ENCODE results near the gene GRPEL1. TPM values are rescaled to one million over a fixed set of nuclear protein-coding genes. Genes with fewer than 3 reads are reported as not detected.

The GRPEL1 gene
- total and polyA plus RNA-seq, 2 of the 13 experiments (the other 11 are each of a cell fraction or from before 2014, with no cell fraction given) = 32.3 to 141 TPM

DNA sequence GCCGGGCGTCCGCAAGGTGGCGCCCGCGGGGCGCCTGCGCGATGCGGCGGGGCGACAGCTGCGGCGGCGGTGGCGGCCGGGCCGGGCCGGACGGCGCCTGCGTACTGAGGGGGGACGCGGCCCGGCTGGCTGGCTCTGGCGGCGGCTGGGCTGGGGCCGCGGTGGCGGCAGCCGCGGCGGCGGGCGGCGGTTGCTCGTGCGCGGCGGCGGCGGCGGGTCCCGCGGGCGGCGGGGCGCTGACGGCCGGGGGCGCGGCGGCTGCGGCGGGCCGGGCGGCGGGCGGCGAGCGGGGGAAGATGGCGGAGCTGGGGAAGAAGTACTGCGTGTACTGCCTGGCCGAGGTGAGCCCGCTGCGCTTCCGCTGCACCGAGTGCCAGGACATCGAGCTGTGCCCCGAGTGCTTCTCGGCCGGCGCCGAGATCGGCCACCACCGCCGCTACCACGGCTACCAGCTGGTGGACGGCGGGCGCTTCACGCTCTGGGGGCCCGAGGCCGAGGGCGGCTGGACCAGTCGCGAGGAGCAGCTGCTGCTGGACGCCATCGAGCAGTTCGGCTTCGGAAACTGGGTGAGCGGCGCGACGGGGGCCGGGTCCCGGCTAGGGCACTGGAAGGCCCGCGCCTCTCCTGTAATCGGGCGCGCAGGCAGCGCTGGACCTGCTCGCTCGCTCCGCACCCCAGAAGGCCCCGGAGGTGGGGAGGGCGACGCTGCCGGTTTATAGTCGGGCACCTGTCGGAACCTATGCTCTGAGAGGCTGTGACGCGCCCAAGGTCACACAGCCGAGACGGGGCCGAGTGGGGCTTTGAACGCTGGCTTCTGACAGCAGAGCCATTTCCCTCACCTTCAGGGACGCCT, 24.4 kb downstream of the GRPEL1 start, which contains the start of gene TADA2B (continued):
- TF ChIP-seq CENPX (CRISPR knock-in tag; IDR thresholded peaks at IDR 0.05) (no peak), ZC3H13 (CRISPR knock-in tag; IDR thresholded peaks at IDR 0.05) (no peak), FOSL1 (CRISPR knock-in tag; IDR thresholded peaks at IDR 0.05; ENCODE audit: borderline replicate concordance) (no peak), IKZF1 (IDR thresholded peaks at IDR 0.05) (no peak), KLF6 (CRISPR knock-in tag; IDR thresholded peaks at IDR 0.05) (0 out of 2 replicates have a peak, but pooled peaks have one; percentile 30), MXD4 (CRISPR knock-in tag; IDR thresholded peaks at IDR 0.05) (no peak), SALL1 (CRISPR knock-in tag; IDR thresholded peaks at IDR 0.05) (no peak; the same call in 1 of the 2 replicates), HNF4G (IDR thresholded peaks at IDR 0.05; ENCODE audit: borderline replicate concordance, low read depth, low read length) (no peak), HNF4G (CRISPR knock-in tag; IDR thresholded peaks at IDR 0.05; ENCODE audit: borderline replicate concordance, low read depth) (no peak), NR2F2 (IDR thresholded peaks at IDR 0.05; ENCODE audit: borderline replicate concordance, low read depth) (no peak), SRSF4 (IDR thresholded peaks at IDR 0.05; ENCODE audit: low read depth, low read length, poor library complexity, severe bottlenecking) (no peak), ZNF12 (CRISPR knock-in tag; IDR thresholded peaks at IDR 0.05) (no peak), MAZ (IDR thresholded peaks at IDR 0.05; ENCODE audit: borderline replicate concordance, low read depth, low read length) (no peak), MAZ (CRISPR knock-in tag; IDR thresholded peaks at IDR 0.05; ENCODE audit: low read depth) (peak; percentile 54; the same call in 1 of the 2 replicates), TMF1 (CRISPR knock-in tag; IDR thresholded peaks at IDR 0.05; ENCODE audit: low read depth) (no peak)
- TF ChIP-seq, protein P1, sequence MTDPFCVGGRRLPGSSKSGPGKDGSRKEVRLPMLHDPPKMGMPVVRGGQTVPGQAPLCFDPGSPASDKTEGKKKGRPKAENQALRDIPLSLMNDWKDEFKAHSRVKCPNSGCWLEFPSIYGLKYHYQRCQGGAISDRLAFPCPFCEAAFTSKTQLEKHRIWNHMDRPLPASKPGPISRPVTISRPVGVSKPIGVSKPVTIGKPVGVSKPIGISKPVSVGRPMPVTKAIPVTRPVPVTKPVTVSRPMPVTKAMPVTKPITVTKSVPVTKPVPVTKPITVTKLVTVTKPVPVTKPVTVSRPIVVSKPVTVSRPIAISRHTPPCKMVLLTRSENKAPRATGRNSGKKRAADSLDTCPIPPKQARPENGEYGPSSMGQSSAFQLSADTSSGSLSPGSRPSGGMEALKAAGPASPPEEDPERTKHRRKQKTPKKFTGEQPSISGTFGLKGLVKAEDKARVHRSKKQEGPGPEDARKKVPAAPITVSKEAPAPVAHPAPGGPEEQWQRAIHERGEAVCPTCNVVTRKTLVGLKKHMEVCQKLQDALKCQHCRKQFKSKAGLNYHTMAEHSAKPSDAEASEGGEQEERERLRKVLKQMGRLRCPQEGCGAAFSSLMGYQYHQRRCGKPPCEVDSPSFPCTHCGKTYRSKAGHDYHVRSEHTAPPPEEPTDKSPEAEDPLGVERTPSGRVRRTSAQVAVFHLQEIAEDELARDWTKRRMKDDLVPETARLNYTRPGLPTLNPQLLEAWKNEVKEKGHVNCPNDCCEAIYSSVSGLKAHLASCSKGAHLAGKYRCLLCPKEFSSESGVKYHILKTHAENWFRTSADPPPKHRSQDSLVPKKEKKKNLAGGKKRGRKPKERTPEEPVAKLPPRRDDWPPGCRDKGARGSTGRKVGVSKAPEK (CRISPR knock-in tag; IDR thresholded peaks at IDR 0.05; ENCODE audit: borderline replicate concordance) = no peak
- TF ChIP-seq, protein P2, sequence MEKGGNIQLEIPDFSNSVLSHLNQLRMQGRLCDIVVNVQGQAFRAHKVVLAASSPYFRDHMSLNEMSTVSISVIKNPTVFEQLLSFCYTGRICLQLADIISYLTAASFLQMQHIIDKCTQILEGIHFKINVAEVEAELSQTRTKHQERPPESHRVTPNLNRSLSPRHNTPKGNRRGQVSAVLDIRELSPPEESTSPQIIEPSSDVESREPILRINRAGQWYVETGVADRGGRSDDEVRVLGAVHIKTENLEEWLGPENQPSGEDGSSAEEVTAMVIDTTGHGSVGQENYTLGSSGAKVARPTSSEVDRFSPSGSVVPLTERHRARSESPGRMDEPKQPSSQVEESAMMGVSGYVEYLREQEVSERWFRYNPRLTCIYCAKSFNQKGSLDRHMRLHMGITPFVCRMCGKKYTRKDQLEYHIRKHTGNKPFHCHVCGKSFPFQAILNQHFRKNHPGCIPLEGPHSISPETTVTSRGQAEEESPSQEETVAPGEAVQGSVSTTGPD (CRISPR knock-in tag; IDR thresholded peaks at IDR 0.05) = no peak
- TF ChIP-seq, protein P3, sequence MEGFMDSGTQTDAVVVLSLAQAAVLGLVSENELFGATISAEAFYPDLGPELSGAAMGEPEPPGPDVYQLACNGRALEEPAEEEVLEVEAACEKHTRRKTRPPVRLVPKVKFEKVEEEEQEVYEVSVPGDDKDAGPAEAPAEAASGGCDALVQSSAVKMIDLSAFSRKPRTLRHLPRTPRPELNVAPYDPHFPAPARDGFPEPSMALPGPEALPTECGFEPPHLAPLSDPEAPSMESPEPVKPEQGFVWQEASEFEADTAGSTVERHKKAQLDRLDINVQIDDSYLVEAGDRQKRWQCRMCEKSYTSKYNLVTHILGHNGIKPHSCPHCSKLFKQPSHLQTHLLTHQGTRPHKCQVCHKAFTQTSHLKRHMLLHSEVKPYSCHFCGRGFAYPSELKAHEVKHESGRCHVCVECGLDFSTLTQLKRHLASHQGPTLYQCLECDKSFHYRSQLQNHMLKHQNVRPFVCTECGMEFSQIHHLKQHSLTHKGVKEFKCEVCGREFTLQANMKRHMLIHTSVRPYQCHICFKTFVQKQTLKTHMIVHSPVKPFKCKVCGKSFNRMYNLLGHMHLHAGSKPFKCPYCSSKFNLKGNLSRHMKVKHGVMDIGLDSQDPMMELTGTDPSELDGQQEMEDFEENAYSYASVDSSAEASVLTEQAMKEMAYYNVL (CRISPR knock-in tag; IDR thresholded peaks at IDR 0.05; ENCODE audit: borderline replicate concordance) = no peak
- TF ChIP-seq, protein P4, sequence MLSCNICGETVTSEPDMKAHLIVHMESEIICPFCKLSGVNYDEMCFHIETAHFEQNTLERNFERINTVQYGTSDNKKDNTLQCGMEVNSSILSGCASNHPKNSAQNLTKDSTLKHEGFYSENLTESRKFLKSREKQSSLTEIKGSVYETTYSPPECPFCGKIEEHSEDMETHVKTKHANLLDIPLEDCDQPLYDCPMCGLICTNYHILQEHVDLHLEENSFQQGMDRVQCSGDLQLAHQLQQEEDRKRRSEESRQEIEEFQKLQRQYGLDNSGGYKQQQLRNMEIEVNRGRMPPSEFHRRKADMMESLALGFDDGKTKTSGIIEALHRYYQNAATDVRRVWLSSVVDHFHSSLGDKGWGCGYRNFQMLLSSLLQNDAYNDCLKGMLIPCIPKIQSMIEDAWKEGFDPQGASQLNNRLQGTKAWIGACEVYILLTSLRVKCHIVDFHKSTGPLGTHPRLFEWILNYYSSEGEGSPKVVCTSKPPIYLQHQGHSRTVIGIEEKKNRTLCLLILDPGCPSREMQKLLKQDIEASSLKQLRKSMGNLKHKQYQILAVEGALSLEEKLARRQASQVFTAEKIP (CRISPR knock-in tag; IDR thresholded peaks at IDR 0.05; ENCODE audit: borderline replicate concordance) = no peak
- TF ChIP-seq, protein P5, sequence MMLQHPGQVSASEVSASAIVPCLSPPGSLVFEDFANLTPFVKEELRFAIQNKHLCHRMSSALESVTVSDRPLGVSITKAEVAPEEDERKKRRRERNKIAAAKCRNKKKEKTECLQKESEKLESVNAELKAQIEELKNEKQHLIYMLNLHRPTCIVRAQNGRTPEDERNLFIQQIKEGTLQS (CRISPR knock-in tag; IDR thresholded peaks at IDR 0.05) = no peak

All from HepG2 (cell line).